Neural cell (in vitro differentiated cells): ENCODE results near the gene WRAP53.

Experiments used
- CTCF ChIP-seq: fragments of 450-650 bp; IDR thresholded peaks from 2 replicates; pipeline ENCODE4 v1.5.1; 2014; ENCODE audit warnings: antibody characterized with exemption, mild to moderate bottlenecking, moderate library complexity; ENCODE audit not compliant: poor library complexity, severe bottlenecking
- EZH2 ChIP-seq: fragments of 200-600, 300-800 bp; shearing (Covaris generic), sonication (generic); IDR thresholded peaks from 2 replicates; pipeline ENCODE4 v1.6.1; 2014; ENCODE audit warnings: antibody characterized with exemption, low read length, borderline replicate concordance, mild to moderate bottlenecking; ENCODE audit not compliant: insufficient read depth, poor library complexity, severe bottlenecking
- RAD21 ChIP-seq: fragments of 450-650 bp; conservative IDR thresholded peaks from 2 replicates; pipeline ENCODE4 v1.6.1; 2014; ENCODE audit warnings: antibody characterized with exemption, mild to moderate bottlenecking, moderate library complexity
- TAF1 ChIP-seq: IDR thresholded peaks from 2 replicates; pipeline ENCODE4 v1.6.1; 2012; ENCODE audit warnings: low read depth

- TF ChIP-seq CTCF, result no peak
- no peak for TF ChIP-seq TAF1
- no peak for TF ChIP-seq RAD21
- TF ChIP-seq EZH2, result no peak
These were observed 59.9 kb downstream of the WRAP53 start for GRCh38 chr17:7748076-7748775.
